Glomerular endothelial cell (primary cell): ENCODE data around the gene RFWD3. TPM values are rescaled to one million over a fixed set of nuclear protein-coding genes. Genes with fewer than 3 reads are reported as not detected.

ENCODE experiments used
- DNase-seq: peaks from one replicate; pipeline ENCODE4 v3.0.0-alpha.2; 2011; ENCODE audit warnings: low read depth, low spot score; ENCODE audit errors: extremely low read depth
- total RNA-seq: library from RNA; depleted of rRNA; stranded (reverse); fragments of >200 nt; gene quantifications from 2 replicates; pipeline ENCODE4 v1.2.3, GENCODE V29; 2015

The RFWD3 gene
- total RNA-seq, 1 donor from 2014 or later, result 20.9 TPM

DNA sequence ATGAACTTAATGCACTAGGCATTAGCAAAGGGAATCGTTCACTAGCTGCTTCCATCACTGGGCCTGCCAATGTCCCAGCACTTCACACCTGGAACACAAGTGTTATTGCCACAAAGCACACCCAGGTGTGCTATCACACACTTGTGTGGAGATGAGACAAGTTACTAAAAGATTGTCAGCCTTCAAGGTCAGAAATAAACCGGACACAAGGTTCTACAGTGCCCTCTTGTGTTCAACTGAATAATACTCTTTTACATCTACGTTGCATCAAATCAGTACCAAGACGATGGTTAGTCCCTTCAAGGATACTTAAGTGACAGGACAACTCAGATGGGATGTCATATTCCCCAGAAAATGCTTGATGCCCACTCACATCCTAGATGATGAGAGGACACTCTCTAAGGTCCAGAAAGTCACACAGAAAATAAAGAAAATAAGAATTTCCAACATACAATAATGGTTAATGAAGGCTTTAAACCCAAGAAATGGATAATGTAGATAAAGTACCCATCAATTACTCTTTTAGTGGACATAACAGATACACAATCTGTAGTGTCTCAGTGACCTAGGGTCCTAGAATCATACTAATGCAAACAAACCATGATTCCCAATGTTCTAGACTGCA lies 43.4 kb downstream of the RFWD3 start:
- peak; percentile 66 for DNase-seq

DNA sequence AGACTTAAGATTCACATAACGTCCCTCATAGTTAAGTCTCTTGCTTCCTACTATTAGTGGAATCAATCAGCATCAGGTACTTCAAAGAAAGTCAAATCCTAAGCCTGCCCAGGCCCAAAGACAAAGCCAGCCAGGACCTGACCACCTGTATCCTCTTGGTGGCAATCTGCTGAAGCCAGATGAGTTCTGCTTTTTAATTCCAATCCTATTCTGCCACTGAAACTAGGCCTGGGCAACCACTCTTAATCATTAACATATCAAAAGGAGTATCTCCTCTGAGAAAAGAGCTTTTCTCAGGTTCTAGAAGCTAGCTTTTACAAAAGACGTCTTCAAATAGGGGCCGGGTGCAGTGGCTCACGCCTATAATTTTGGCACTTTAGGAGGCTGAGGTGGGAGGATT lies 44.7 kb downstream of the RFWD3 start:
- DNase-seq, result no peak

DNA sequence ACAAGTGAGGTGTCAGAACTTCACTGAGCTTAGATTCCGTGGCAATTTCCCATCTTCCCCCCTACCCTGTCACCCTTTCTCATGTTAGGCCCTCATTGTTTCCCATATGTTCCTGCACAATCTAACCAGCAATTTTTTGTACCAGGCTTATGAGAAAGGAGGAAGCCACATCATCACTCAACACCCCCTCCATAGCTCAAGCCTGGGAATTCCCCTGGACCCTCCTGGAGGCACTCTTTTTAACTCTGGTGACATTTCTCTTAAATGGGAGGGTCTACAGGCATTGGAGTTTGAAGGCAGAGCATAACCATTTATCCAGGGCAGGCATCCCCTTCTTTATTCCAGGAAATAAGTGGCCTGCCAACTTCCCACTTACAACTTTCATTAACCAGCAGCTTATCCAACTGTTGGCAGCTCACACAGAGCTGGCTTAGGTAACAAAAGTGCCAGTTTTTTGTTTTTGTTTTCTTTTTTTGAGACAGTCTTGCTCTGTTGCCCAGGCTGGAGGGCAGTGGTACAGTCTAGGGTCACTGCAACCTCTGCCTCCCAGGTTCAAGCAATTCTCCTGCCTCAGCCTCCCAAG lies 49.4 kb downstream of the RFWD3 start:
- no peak for DNase-seq

DNA sequence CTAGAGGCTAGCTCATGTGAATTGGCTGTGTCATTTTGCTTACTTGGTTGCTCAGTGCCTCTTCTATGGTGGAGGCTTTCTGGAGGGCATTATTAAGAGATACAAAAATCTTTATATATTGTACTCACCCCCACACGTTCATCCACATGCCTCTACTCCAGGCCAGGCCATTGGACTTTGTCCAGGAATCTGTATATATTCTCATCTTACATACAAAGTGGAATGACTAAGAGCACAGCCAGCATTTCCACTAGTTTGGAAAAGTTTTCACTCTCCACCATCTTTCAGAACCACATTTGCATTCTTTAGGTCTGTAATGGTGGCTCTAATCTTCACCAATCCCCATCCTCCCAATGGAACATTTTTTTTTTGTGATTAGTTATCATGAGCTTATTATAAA lies 55.0 kb downstream of the RFWD3 start:
- DNase-seq, result no peak

DNA sequence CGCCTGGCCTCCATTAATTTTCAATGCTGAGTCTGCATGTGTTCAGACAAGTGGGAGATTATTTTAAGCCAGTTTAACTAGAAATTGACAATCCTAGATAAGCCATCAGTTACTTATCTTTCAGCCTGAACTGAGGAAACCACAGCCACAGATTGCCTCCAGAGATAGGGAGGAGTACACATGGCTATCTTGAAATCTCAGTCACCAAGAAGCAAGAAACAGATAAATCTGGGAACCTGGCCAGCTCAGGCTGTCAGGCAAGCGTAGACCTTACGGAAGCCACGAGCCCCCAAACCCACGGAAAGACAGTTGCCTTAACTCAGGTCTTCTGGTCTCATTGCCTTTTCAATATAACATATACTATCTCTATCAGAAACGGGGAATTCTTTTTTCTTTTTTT lies 57.7 kb downstream of the RFWD3 start:
- DNase-seq, result no peak

DNA sequence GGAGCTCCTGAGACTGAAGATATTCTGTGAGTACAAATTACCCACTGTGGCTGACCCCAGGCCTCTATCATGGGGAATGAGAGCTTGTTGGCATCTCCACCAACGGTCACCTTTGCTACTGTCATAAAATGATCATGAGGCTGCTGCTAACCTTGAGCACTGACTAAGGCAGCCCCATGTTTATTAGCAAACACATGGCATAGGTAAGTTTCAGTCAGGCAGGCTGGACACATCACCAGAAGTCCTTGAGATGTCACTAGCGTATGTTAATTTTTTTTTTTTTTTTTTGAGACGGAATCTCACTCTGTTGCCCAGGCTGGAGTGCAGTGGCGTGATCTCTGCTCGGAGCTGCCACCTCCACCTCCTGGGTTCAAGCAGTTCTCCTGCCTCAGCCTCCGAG lies 58.3 kb downstream of the RFWD3 start:
- no peak for DNase-seq

DNA sequence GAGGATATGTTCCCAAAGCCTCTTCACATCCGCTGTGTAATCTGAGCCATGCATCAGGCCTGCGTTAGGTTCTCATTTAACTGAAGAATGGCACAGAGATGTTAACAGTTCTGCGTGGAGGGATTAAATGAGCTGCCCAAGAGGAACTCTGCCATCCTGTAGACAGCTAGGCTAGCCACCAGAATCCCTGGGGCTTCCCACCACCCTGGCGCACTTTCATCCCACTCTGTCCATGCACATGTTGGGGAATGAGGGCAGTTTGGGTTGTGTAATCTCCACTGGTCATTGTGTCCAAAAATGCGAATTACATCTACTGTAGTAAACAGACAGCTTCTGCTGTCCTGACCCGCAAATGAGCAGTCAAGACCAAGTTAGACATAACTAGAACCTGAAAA lies 58.7 kb downstream of the RFWD3 start:
- no peak for DNase-seq

DNA sequence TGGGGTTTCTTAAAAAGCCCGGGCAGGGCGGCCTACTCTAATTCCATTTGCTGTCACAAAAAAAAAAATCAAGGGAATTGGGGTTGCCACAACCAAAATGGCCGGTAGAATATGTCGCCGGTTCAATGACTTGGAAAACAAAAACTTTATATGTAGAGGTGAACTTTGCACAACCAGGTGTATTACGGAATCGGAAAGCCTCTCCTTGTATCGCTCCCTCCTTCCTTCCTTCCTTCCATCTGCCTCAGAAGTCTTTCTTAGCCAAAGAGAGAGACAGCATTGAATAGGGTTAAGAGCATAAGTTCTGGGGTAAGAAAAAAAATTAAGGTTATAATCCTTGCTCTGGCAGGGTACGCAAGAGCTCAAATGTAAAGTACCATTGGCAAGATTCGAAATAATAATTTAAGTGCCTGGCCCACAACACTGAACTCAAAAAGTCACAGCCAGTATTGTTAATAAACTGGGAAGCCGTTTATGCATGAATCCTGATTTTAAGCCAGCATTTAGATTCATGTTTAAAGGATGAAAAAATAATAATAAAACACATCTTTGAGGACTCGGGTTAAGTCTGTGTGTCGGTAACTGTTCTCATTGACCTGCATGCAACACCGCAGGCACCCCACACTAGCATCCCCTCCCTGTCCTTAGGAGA lies 59.2 kb downstream of the RFWD3 start:
- DNase-seq, result no peak

DNA sequence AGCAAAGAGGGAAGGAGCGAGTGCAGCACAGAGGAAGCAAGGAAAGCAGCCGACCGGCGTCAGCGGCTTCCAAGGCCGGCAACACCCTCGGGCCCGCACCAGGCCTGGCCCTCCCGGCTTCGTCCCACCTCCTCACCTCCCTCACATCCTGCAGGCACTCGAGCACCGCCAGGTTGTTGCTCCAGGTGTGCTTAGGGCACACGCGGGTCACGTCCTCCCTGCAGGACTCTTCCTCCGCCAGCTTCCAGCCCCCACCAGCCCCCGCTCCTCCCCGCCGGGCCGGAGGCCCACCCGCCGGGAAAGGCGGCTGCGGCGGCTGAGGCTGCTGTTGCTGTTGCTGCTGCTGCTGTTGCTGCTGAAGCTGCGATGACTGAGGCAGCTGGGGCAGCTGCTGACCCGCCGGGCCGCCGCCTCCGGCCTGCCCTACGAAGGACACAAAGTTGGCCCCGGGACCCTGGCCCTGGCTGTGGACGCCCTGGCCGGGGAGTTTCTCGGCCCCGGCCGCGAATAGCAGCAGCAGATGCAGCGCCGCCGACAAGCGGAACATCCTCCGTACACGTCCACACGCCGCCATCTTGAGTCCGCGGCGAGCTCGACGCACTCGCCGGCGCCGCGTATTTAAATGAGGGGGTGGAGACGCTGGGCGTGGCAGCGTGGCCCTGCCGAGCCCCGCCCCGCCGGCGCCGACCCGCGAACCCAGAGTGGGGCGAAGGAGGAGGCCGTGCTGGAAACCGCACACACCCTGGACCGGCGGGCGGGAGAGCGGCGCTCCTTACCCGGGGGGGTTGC lies 60.0 kb downstream of the RFWD3 start, which contains the start of gene GLG1:
Gene GLG1, minus strand, starts transcription at position 594 of the 789 bp plus-strand sequence. Its CDS starts 20 bp downstream, at position 574.
- no peak for DNase-seq

DNA sequence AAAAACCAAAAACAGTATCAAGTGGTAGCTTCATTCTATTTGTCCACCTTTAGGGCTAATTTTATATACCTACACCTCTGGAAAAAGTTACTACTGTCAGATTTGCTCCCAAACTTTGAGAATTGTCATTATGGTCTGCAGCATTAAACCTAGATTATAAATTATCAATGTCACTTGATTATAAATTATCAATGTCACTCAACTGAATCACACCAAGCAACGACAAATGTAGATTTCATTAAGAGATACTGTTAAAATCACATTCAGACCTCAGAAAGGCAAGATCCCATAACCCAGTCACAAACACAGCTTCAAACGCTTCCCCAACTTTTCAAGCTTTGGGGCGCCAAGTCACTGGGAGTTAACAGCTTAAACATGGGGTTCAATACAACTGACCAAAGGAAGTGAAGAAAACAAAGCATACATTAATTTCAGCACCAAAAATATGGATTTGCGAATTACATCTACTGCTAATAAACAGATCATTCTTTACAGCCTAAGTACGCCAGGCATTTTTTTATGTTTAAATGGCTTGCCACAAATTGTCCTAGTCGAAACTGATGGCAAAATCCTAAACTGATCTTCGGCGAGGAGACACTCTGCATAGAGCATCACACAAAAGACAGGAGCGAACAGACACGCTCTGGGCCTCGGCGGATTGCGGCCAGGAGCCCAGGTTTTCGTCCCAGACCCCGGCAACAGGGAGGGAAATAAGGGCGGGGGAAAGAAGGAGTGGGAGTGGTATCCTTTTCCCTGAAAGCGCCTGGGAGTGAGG lies 60.7 kb downstream of the RFWD3 start:
- no peak for DNase-seq

DNA sequence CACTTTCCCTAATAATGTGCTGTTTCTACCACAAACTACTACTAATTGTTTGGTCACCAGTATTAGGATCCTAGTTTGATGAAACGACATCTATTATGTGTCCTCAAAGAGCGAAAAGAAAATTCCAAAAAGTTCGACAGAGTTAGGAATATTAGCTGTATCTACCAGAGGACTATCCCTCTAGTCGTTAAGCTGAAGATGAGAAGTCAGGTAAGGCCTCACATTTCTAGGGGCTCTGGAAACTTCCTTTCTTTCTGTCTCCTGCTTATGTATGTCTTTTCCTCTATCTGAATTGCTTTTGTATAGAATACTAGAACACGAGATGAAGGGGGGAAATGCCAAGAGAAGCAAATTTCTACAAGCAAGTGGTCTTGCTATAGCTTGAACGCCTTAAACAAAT lies 61.3 kb downstream of the RFWD3 start:
- no peak for DNase-seq

DNA sequence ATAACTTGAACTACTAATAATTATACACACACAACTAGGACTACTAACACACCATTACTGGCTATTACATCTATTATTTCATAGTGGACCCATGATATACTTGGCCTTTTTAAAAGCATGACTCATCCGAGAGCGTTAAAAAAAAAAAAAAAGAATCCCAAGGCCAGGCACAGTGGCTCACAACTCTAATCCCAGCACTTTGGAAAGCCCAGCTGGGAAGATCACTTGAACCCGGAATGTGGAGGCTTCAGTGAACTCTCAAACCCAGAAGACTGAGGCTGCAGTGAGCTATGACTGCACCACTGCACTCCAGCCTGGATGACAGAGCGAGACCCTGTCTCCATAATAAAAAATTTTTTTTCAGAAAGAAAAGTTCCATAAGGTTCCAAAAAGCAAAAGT lies 62.8 kb downstream of the RFWD3 start:
- DNase-seq, result no peak

DNA sequence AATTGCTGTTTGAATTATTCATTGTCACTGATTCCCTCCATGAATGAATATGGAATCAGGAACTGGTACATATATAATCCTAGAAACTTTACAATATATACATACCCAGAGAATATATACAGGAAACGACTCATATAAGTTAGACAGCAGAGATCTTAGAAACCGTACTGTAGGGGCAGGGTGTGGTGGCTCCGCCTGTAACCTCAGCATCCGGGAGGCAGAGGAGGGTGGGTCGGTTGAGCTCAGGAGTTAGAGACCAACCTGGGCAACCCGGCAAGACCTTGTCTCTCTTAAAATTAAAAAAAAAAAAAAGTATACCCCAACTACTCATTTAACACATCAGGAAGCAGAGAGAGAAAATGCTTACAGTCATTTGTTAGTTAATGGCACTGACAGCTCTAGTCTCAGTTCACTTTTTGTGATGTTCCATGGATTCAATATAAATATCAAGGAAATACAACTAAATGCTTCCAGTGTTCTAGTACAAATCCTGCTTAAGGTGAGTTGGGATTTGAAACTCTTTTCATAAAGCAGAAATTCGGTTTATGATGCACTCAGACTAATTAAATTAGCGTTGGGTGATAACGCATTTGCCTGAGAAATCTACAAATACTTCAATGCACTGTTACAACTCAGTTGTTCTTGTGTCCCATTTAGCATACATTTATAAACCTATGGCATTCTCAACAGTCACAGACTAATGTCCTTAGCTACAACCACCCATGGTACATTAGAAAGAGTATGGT lies 65.4 kb downstream of the RFWD3 start:
- DNase-seq, result no peak

DNA sequence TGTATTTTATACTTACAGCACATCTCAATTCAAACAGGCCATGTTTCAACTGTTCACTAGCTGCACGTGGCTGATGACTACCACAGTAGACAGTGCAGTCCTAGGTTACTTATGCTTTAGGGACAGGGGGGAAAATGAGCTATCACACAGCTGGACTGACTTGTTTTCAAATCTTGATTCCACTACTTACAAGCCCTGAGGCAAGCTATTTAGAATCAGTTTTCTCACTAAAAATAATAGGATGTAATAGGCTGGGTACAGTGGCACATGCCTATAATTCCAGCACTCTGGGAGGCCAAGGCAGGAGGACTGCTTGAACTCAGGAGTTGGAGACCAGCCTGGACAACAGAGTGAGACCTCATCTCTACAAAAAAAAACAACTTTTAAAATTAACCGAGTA lies 70.1 kb downstream of the RFWD3 start:
- DNase-seq, result no peak

DNA sequence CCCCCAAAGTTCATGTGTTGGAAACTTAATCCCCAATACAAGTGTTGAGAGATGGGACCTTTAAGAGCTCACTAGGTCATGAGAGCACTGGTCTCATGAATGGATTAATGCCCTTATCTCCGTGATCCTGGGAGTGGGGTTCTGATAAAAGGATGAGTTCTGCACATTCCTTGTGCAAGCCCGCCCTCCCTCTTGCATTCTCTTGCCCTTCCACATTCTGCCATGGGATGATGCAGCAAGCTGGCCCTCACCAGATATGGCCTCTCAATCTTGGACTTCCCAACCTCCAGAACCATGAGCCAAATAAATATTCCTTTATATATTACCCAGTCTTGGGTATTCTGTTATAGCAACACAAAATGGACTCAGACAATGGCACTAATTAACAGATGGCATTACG lies 73.8 kb downstream of the RFWD3 start:
- DNase-seq, result no peak

DNA sequence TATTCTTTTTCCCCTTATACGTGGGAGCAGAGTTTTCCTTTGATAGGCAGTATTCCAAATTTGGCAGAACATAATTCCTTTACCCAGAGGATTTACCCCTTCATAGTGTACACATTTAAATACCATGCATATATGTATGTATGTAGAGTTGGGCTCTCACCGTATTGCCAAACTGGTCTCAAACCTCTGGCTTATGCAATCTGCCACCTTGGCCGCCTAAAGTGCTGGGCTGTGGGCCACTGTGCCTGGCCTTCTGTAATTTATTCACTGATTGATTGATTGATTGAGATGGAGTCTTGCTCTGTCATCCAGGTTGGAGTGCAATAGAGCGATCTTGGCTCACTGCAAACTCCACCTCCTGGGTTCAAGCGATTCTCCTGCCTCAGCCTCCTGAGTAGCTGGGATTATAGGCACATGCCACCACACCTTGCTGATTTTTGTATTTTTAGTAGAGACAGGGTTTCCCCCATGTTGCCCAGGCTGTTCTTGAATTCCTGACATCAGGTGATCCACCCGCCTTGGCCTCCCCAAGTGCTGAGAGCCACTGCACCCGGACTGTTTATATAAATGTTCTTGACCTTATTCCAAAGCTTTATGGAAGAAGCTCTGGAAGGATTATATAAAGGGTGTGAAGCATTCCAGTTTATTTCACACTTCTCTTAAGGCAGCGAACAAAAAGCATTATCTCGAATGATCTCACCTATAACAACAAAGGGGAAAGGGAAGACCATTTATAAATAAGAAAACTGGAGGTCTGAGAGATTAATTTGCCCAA lies 74.6 kb downstream of the RFWD3 start:
- no peak for DNase-seq

DNA sequence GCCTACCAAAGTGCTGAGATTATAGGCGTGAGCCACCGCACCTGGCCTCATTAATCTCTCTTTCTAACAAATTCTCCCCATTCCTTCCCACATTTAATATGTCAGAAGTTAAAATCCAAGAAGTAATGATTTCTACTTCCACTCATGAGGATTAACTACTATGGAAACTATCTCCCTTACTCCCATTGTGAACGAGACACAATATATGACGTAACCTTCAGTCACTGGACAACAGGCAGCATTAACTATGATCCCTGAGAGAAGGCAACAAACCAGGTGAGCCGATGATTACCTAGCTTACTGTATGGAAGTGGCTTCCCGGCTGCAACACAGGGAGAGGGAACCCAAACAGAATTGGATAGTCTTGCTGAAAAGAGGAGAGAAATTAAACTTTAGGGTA lies 79.7 kb downstream of the RFWD3 start:
- DNase-seq, result no peak

DNA sequence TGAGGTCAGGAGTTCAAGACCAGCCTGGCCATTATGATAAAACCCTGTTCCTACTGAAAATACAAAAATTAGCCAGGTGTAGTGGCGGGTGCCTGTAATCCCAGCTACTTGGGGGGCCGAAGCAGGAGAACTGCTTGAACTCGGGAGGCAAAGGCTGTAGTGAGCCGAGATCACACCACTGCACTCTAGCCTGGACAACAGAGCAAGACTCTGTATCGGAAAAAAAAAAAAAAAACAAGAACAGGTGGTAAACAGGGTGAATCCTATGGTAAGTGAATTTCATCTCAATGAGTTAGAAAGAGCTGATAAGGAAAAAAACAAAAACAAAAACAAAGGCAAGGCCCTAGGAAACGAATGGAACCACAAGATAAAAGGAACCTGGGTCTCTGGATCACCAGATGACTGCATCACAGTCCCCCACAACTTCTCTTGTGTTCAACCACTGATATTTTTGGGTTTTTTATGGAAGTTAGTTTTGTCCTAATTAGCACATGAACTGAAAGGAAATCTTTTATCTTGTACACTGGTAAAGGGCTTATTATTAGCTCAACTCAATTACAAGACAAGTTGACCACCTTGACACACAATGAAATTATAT lies 80.7 kb downstream of the RFWD3 start:
- no peak for DNase-seq
